GM12801 (cell line): Measurements from ENCODE around the gene SLC7A9.

Experiments used
- CTCF ChIP-seq: IDR thresholded peaks from one replicate; pipeline ENCODE4 v1.5.1; 2011; ENCODE audit warnings: control low read depth; ENCODE audit not compliant: insufficient read length; ENCODE audit errors: extremely low read depth

Gene SLC7A9

GRCh38 chr19:32880622-32881021, 11.1 kb upstream of the SLC7A9 start:
- no peak for TF ChIP-seq CTCF

GRCh38 chr19:32879741-32880140, 10.2 kb upstream of the SLC7A9 start:
- no peak for TF ChIP-seq CTCF

GRCh38 chr19:32878988-32879387, 9.4 kb upstream of the SLC7A9 start:
- TF ChIP-seq CTCF, result no peak

GRCh38 chr19:32877977-32878745, 8.6 kb upstream of the SLC7A9 start:
- no peak for TF ChIP-seq CTCF

GRCh38 chr19:32877323-32877912, 7.9 kb upstream of the SLC7A9 start:
- no peak for TF ChIP-seq CTCF

- TF ChIP-seq CTCF, result no peak
These were observed 7.3 kb upstream of the SLC7A9 start for GRCh38 chr19:32876919-32877285.

GRCh38 chr19:32876236-32876918, 6.8 kb upstream of the SLC7A9 start:
- no peak for TF ChIP-seq CTCF
